Measurements from ENCODE around the gene GORASP2.

GORASP2 gene

GRCh38 chr2:170928824-170929685 is at the start of gene GORASP2:
Gene GORASP2, plus strand, starts transcription at chr2:170929253. Its CDS starts 88 bp downstream, at chr2:170929341.
- Histone ChIP-seq H3K4me1 (ENCODE audit: control insufficient read depth, insufficient read depth, low read length) (peaks cover 22% of the 10 kb centered on the region), H3K9me3 (ENCODE audit: control insufficient read depth, low read length) (no peaks in the 10 kb centered on the region), H3K36me3 (ENCODE audit: control insufficient read depth, insufficient read depth, low read length, severe bottlenecking) (no peaks in the 10 kb centered on the region), H3K4me3 (ENCODE audit: low read length) (peak within 1 kb of the TSS; percentile 95), H3K27me3 (replicated peaks; ENCODE audit: control insufficient read depth, insufficient read depth, low read length) (no peaks in the 10 kb centered on the region), H3K9ac (ENCODE audit: low read length) (peak within 1 kb of the TSS; percentile 96)
- DNase-seq (ENCODE audit: low read depth) = peak; percentile 100

GRCh38 chr2:170881840-170882239 is 47.2 kb upstream of the GORASP2 start:
- H3K36me3 ChIP-seq (ENCODE audit: control insufficient read depth, insufficient read depth, low read length, severe bottlenecking) = no peaks in the 10 kb centered on the region
- H3K4me1 ChIP-seq (ENCODE audit: control insufficient read depth, insufficient read depth, low read length) = peaks cover 6% of the 10 kb centered on the region

GRCh38 chr2:170882758-170883157 is 46.3 kb upstream of the GORASP2 start:
- H3K27me3 ChIP-seq (replicated peaks; ENCODE audit: control insufficient read depth, insufficient read depth, low read length) = peaks cover 10% of the 10 kb centered on the region
- H3K4me1 ChIP-seq (ENCODE audit: control insufficient read depth, insufficient read depth, low read length) = peaks cover 6% of the 10 kb centered on the region
- no peaks in the 10 kb centered on the region for H3K9me3 ChIP-seq (ENCODE audit: control insufficient read depth, low read length)
- no peak for DNase-seq (ENCODE audit: low read depth)
- H3K9ac ChIP-seq (ENCODE audit: low read length) = no peak overlapping the region
- no peak overlapping the region for H3K4me3 ChIP-seq (ENCODE audit: low read length)
- no peaks in the 10 kb centered on the region for H3K36me3 ChIP-seq (ENCODE audit: control insufficient read depth, insufficient read depth, low read length, severe bottlenecking)

More at GRCh38 chr2:170881840-170882239, 47.2 kb upstream of the GORASP2 start:
- no peak overlapping the region for H3K9ac ChIP-seq (ENCODE audit: low read length)
- no peak overlapping the region for H3K4me3 ChIP-seq (ENCODE audit: low read length)
- no peak for DNase-seq (ENCODE audit: low read depth)
- no peaks in the 10 kb centered on the region for H3K9me3 ChIP-seq (ENCODE audit: control insufficient read depth, low read length)
- H3K27me3 ChIP-seq (replicated peaks; ENCODE audit: control insufficient read depth, insufficient read depth, low read length) = peaks cover 10% of the 10 kb centered on the region

- Histone ChIP-seq H3K9ac (ENCODE audit: low read length) (no peak overlapping the region), H3K4me1 (ENCODE audit: control insufficient read depth, insufficient read depth, low read length) (peaks cover 6% of the 10 kb centered on the region), H3K27me3 (replicated peaks; ENCODE audit: control insufficient read depth, insufficient read depth, low read length) (peaks cover 10% of the 10 kb centered on the region), H3K36me3 (ENCODE audit: control insufficient read depth, insufficient read depth, low read length, severe bottlenecking) (no peaks in the 10 kb centered on the region), H3K4me3 (ENCODE audit: low read length) (no peak overlapping the region), H3K9me3 (ENCODE audit: control insufficient read depth, low read length) (no peaks in the 10 kb centered on the region)
- no peak for DNase-seq (ENCODE audit: low read depth)
Observed at GRCh38 chr2:170883683-170884082, 45.4 kb upstream of the GORASP2 start.

GRCh38 chr2:170885130-170885791 is 43.8 kb upstream of the GORASP2 start:
- no peak for DNase-seq (ENCODE audit: low read depth)
- H3K4me1 ChIP-seq (ENCODE audit: control insufficient read depth, insufficient read depth, low read length) = peaks cover 6% of the 10 kb centered on the region
- no peak overlapping the region for H3K4me3 ChIP-seq (ENCODE audit: low read length)
- no peak overlapping the region for H3K9ac ChIP-seq (ENCODE audit: low read length)
- no peaks in the 10 kb centered on the region for H3K36me3 ChIP-seq (ENCODE audit: control insufficient read depth, insufficient read depth, low read length, severe bottlenecking)
- no peaks in the 10 kb centered on the region for H3K9me3 ChIP-seq (ENCODE audit: control insufficient read depth, low read length)
- peaks cover 10% of the 10 kb centered on the region for H3K27me3 ChIP-seq (replicated peaks; ENCODE audit: control insufficient read depth, insufficient read depth, low read length)

- Histone ChIP-seq H3K4me3 (ENCODE audit: low read length) (no peak overlapping the region), H3K36me3 (ENCODE audit: control insufficient read depth, insufficient read depth, low read length, severe bottlenecking) (no peaks in the 10 kb centered on the region), H3K4me1 (ENCODE audit: control insufficient read depth, insufficient read depth, low read length) (peaks cover 6% of the 10 kb centered on the region), H3K27me3 (replicated peaks; ENCODE audit: control insufficient read depth, insufficient read depth, low read length) (peaks cover 9% of the 10 kb centered on the region), H3K9me3 (ENCODE audit: control insufficient read depth, low read length) (no peaks in the 10 kb centered on the region), H3K9ac (ENCODE audit: low read length) (no peak overlapping the region)
- peak; percentile 56 for DNase-seq (ENCODE audit: low read depth)
Observed at GRCh38 chr2:170886386-170886785, 42.7 kb upstream of the GORASP2 start.

- Histone ChIP-seq H3K4me3 (ENCODE audit: low read length) (no peak overlapping the region), H3K9me3 (ENCODE audit: control insufficient read depth, low read length) (no peaks in the 10 kb centered on the region), H3K27me3 (replicated peaks; ENCODE audit: control insufficient read depth, insufficient read depth, low read length) (no peaks in the 10 kb centered on the region), H3K4me1 (ENCODE audit: control insufficient read depth, insufficient read depth, low read length) (peaks cover 6% of the 10 kb centered on the region), H3K36me3 (ENCODE audit: control insufficient read depth, insufficient read depth, low read length, severe bottlenecking) (no peaks in the 10 kb centered on the region), H3K9ac (ENCODE audit: low read length) (no peak overlapping the region)
- DNase-seq (ENCODE audit: low read depth) = no peak
Observed at GRCh38 chr2:170887496-170887895, 41.6 kb upstream of the GORASP2 start.

- DNase-seq (ENCODE audit: low read depth) = no peak
- Histone ChIP-seq H3K27me3 (replicated peaks; ENCODE audit: control insufficient read depth, insufficient read depth, low read length) (no peaks in the 10 kb centered on the region), H3K36me3 (ENCODE audit: control insufficient read depth, insufficient read depth, low read length, severe bottlenecking) (no peaks in the 10 kb centered on the region), H3K9me3 (ENCODE audit: control insufficient read depth, low read length) (no peaks in the 10 kb centered on the region), H3K9ac (ENCODE audit: low read length) (no peak overlapping the region), H3K4me1 (ENCODE audit: control insufficient read depth, insufficient read depth, low read length) (peaks cover 6% of the 10 kb centered on the region), H3K4me3 (ENCODE audit: low read length) (no peak overlapping the region)
Observed at GRCh38 chr2:170887896-170888295, 41.2 kb upstream of the GORASP2 start.

GRCh38 chr2:170891893-170892292 is 37.2 kb upstream of the GORASP2 start:
- Histone ChIP-seq H3K9me3 (ENCODE audit: control insufficient read depth, low read length) (no peaks in the 10 kb centered on the region), H3K4me3 (ENCODE audit: low read length) (no peak overlapping the region), H3K9ac (ENCODE audit: low read length) (no peak overlapping the region), H3K4me1 (ENCODE audit: control insufficient read depth, insufficient read depth, low read length) (peaks cover 23% of the 10 kb centered on the region), H3K36me3 (ENCODE audit: control insufficient read depth, insufficient read depth, low read length, severe bottlenecking) (no peaks in the 10 kb centered on the region), H3K27me3 (replicated peaks; ENCODE audit: control insufficient read depth, insufficient read depth, low read length) (no peaks in the 10 kb centered on the region)
- no peak for DNase-seq (ENCODE audit: low read depth)

- no peaks in the 10 kb centered on the region for H3K27me3 ChIP-seq (replicated peaks; ENCODE audit: control insufficient read depth, insufficient read depth, low read length)
- H3K4me1 ChIP-seq (ENCODE audit: control insufficient read depth, insufficient read depth, low read length) = peaks cover 23% of the 10 kb centered on the region
- no peak overlapping the region for H3K9ac ChIP-seq (ENCODE audit: low read length)
- no peaks in the 10 kb centered on the region for H3K9me3 ChIP-seq (ENCODE audit: control insufficient read depth, low read length)
- DNase-seq (ENCODE audit: low read depth) = no peak
- no peak overlapping the region for H3K4me3 ChIP-seq (ENCODE audit: low read length)
- H3K36me3 ChIP-seq (ENCODE audit: control insufficient read depth, insufficient read depth, low read length, severe bottlenecking) = no peaks in the 10 kb centered on the region
Observed at GRCh38 chr2:170892391-170892951, 36.6 kb upstream of the GORASP2 start.

GRCh38 chr2:170895023-170895757 is 33.9 kb upstream of the GORASP2 start:
- no peak overlapping the region for H3K9ac ChIP-seq (ENCODE audit: low read length)
- no peaks in the 10 kb centered on the region for H3K36me3 ChIP-seq (ENCODE audit: control insufficient read depth, insufficient read depth, low read length, severe bottlenecking)
- H3K27me3 ChIP-seq (replicated peaks; ENCODE audit: control insufficient read depth, insufficient read depth, low read length) = no peaks in the 10 kb centered on the region
- no peaks in the 10 kb centered on the region for H3K9me3 ChIP-seq (ENCODE audit: control insufficient read depth, low read length)
- H3K4me1 ChIP-seq (ENCODE audit: control insufficient read depth, insufficient read depth, low read length) = peaks cover 23% of the 10 kb centered on the region
- DNase-seq (ENCODE audit: low read depth) = peak; percentile 60
- peak overlapping the region; percentile 60 for H3K4me3 ChIP-seq (ENCODE audit: low read length)

Measured in adipocyte (in vitro differentiated cells).